ENCODE results near the gene ANKDD1A. TPM values are rescaled to one million over a fixed set of nuclear protein-coding genes. Genes with fewer than 3 reads are reported as not detected.

Gene ANKDD1A
- total RNA-seq, 2 donors from 2014 or later = 1.1 to 2.0 TPM

- ATAC-seq (no peak), DNase-seq (no peak)
- intact Hi-C loops (cut with DNase I, micrococcal nuclease) = no loop called here
Measured at GRCh38 chr15:64912379-64913325, 950 bp downstream of the ANKDD1A start.

- intact Hi-C loops (cut with DNase I, micrococcal nuclease) = no loop called here
- DNase-seq = no peak
- ATAC-seq = no peak
Measured at GRCh38 chr15:64915518-64916227, 4.0 kb downstream of the ANKDD1A start.

- no peak for DNase-seq
- no peak for ATAC-seq
- intact Hi-C loops (cut with DNase I, micrococcal nuclease) = no loop called here
Measured at GRCh38 chr15:64916365-64916764, 4.7 kb downstream of the ANKDD1A start.

GRCh38 chr15:64917211-64917610 is 5.5 kb downstream of the ANKDD1A start:
- no peak for DNase-seq
- intact Hi-C loops (cut with DNase I, micrococcal nuclease) = no loop called here
- ATAC-seq = no peak

- intact Hi-C loops (cut with DNase I, micrococcal nuclease) = no loop called here
- ATAC-seq = no peak
- DNase-seq = no peak
Measured at GRCh38 chr15:64919721-64920120, 8.0 kb downstream of the ANKDD1A start.

- intact Hi-C loops (cut with DNase I, micrococcal nuclease) = no loop called here
- DNase-seq = no peak
- ATAC-seq = no peak
Measured at GRCh38 chr15:64921711-64922110, 10.0 kb downstream of the ANKDD1A start.

GRCh38 chr15:64923546-64923945 is 11.8 kb downstream of the ANKDD1A start:
- DNase-seq (no peak), ATAC-seq (no peak)
- intact Hi-C loops (cut with DNase I, micrococcal nuclease) = no loop called here

- DNase-seq (no peak), ATAC-seq (no peak)
- intact Hi-C loops (cut with DNase I, micrococcal nuclease) = no loop called here
Measured at GRCh38 chr15:64925335-64926330, 13.9 kb downstream of the ANKDD1A start.

GRCh38 chr15:64926661-64927060 is 15.0 kb downstream of the ANKDD1A start:
- ATAC-seq (no peak), DNase-seq (no peak)
- intact Hi-C loops (cut with DNase I, micrococcal nuclease) = no loop called here

- intact Hi-C loops (cut with DNase I, micrococcal nuclease) = no loop called here
- no peak for ATAC-seq
- DNase-seq = no peak
Measured at GRCh38 chr15:64928626-64929220, 17.0 kb downstream of the ANKDD1A start.

- ATAC-seq (no peak), DNase-seq (no peak)
- intact Hi-C loops (cut with DNase I, micrococcal nuclease) = no loop called here
Measured at GRCh38 chr15:64930019-64930652, 18.4 kb downstream of the ANKDD1A start.

- intact Hi-C loops (cut with DNase I, micrococcal nuclease) = no loop called here
- no peak for ATAC-seq
Measured at GRCh38 chr15:64930778-64931371, 19.2 kb downstream of the ANKDD1A start.

GRCh38 chr15:64931381-64931780 is 19.7 kb downstream of the ANKDD1A start:
- ATAC-seq (no peak), DNase-seq (no peak)
- intact Hi-C loops (cut with DNase I, micrococcal nuclease) = no loop called here

More at GRCh38 chr15:64930778-64931371, 19.2 kb downstream of the ANKDD1A start:
- no peak for DNase-seq

GRCh38 chr15:64934023-64934422 is 22.3 kb downstream of the ANKDD1A start:
- no peak for DNase-seq
- intact Hi-C loops (cut with DNase I, micrococcal nuclease) = no loop called here
- ATAC-seq = no peak

- no peak for ATAC-seq
- intact Hi-C loops (cut with DNase I, micrococcal nuclease) = no loop called here
- no peak for DNase-seq
Measured at GRCh38 chr15:64938192-64938591, 26.5 kb downstream of the ANKDD1A start.

- ATAC-seq = no peak
- intact Hi-C loops (cut with DNase I, micrococcal nuclease) = no loop called here
- DNase-seq = no peak
Measured at GRCh38 chr15:64942356-64942755, 30.7 kb downstream of the ANKDD1A start.

GRCh38 chr15:64943512-64944225 is 32.0 kb downstream of the ANKDD1A start:
- intact Hi-C loops (cut with DNase I, micrococcal nuclease) = no loop called here
- DNase-seq = no peak
- ATAC-seq = no peak
